LHCN-M2 (cell line): ENCODE measurements around the gene SPATS1. TPM values are rescaled to one million over a fixed set of nuclear protein-coding genes. Genes with fewer than 3 reads are reported as not detected.
A peak's percentile ranks its signal among the peaks of the same experiment; 100 is the strongest.

Experiments
- DNase-seq: peaks from one replicate; pipeline ENCODE4 v3.0.0-alpha.2; 2012; ENCODE audit warnings: low read depth
- total RNA-seq: library from RNA; depleted of rRNA; stranded (reverse); fragments of >200 nt; gene quantifications from 2 replicates; pipeline ENCODE4 v1.2.3, GENCODE V29; 2014; rRNA removed

The SPATS1 gene
- total RNA-seq, 1 experiment from 2014 or later, result not detected

DNA sequence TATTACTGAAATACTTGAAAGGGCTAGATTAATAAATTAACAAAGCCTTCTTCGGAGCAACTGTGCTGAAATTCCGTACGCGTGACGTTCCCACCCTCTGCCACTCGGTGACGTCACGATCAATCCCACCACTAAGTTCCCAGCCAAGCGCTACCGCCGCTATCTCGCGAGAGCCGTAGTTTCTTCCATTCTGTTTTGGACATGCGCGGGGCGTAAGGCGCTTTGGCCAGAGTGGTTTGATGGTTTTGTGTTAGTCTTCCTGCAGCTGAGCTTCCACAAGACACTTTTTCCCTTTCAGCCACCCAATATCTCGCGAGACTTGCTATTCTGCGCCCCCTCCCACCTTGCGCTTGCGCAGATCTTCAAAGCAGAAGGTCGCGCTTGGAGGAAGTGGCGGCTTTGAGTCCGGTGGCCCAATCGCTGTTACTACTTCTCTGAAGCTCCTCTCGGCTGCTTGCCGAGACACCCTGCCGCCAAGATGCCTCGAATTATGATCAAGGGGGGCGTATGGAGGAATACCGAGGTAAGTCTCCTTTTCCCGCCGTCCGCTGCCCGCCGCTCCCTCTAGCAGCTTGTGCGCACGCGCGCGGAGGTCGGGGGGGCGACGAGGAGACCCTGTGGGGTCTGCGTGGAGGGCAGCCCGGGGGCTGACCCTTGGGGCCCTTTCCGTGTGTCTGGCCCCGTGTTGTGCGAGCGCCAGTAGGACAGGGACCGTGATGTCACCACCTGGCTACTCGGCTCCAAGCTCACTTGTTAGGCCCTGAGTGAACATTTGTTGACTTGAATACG is 45.1 kb downstream of the SPATS1 start, which contains the start of gene CDC5L:
Gene CDC5L (plus strand): TSS at position 361 of the 789 bp plus-strand sequence. CDS start 118 bp downstream, at position 479.
- DNase-seq, result peak; percentile 99

- no peak for DNase-seq
Observed at GRCh38 chr6:44388135-44388487, 45.7 kb downstream of the SPATS1 start.

DNA sequence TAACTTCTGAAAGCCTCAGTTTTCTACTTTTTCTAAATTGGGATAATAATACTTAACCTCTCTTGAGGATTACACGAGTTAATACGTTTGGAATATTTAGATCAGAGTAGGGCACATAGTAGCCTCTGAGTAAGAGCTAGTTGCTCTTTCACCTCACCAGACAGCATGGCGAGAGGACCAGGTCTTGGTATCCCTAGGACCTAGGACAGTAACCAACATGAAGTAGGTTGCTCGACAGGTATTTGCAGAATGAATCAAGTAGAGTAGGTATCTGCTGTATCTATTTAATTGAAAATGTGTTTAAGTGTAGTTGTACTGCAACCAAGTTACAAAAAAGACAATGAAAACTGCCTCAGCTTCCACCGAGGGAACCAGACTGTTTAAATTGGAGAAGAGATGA is 46.4 kb downstream of the SPATS1 start:
- no peak for DNase-seq

- no peak for DNase-seq
Observed at GRCh38 chr6:44390158-44390683, 47.8 kb downstream of the SPATS1 start.

Other genes with a start within 250 kb of the SPATS1 start
- 72.9 and 73.9 TPM in 2 replicates for gene MRPL14, start 215.2 kb upstream of the SPATS1 start, total RNA-seq
- 38.2 and 39.0 TPM in 2 replicates for gene TMEM63B, start 215.1 kb upstream of the SPATS1 start, total RNA-seq
- 0.06 TPM in 1 of 2 replicates, not detected in the other for gene CAPN11, start 183.8 kb upstream of the SPATS1 start, total RNA-seq
- 10.6 and 38.0 TPM in 2 replicates for gene MYMX, start 125.7 kb upstream of the SPATS1 start, total RNA-seq
- 58.5 and 77.7 TPM in 2 replicates for gene SLC29A1, start 119.1 kb upstream of the SPATS1 start, total RNA-seq
- gene HSP90AB1, start 95.5 kb upstream of the SPATS1 start, total RNA-seq, result 1,077 and 1,155 TPM in 2 replicates
- 111 and 117 TPM in 2 replicates for gene SLC35B2, start 85.1 kb upstream of the SPATS1 start, total RNA-seq
- gene NFKBIE, start 77.1 kb upstream of the SPATS1 start, total RNA-seq, result 8.6 and 11.5 TPM in 2 replicates
- not detected in 2 replicates for gene TMEM151B, start 72.2 kb upstream of the SPATS1 start, total RNA-seq
- gene AARS2, start 29.3 kb upstream of the SPATS1 start, total RNA-seq, result 17.1 and 23.1 TPM in 2 replicates
- 31.4 and 35.0 TPM in 2 replicates for gene CDC5L, start 45.1 kb downstream of the SPATS1 start, total RNA-seq